Prostate gland (tissue), 2 donors: ENCODE data around the gene EDEM3.

Source experiments
- POLR2A ChIP-seq: fragments of 450-650 bp; IDR thresholded peaks from one replicate; pipeline ENCODE4 v1.6.1; 2016; ENCODE audit warnings: antibody characterized with exemption, mild to moderate bottlenecking
- POLR2AphosphoS5 ChIP-seq: sonication (generic); formaldehyde crosslinking; IDR thresholded peaks from one replicate; pipeline ENCODE4 v1.6.1; 2017; ENCODE audit warnings: antibody characterized with exemption
- TF ChIP-seq, protein P1 (sequence below), 4 experiments: fragments of 200-600 bp in 2 of 4; fragments of 450-650 bp in 2 of 4; sonication (generic) in 2 of 4; IDR thresholded peaks; 1 replicate in 3 of 4; 2 replicates in 1 of 4; pipeline ENCODE4 v1.5.1; 2016 to 2019; ENCODE audit warnings: antibody characterized with exemption in 4 of 4, mild to moderate bottlenecking in 2 of 4, moderate library complexity in 2 of 4

DNA sequence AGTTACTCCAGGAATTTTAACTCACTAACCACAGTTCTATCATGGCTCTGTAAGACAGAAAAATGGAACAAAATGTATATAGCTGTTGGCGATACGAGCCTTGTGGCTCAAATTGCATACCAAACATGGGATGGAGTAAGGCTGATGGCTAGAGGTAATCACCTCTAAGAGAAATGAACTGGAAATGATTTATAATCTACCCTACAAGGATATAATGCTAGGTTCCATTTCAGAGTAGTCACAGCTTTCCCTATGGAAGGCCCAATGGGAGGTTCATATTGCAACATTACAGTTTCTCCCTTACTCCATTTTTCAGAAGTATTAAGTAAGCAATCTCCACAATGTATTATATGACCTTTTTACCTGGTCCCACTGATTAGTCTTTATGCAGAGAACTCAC is 61.6 kb downstream of the EDEM3 start:
- TF ChIP-seq, protein P1, sequence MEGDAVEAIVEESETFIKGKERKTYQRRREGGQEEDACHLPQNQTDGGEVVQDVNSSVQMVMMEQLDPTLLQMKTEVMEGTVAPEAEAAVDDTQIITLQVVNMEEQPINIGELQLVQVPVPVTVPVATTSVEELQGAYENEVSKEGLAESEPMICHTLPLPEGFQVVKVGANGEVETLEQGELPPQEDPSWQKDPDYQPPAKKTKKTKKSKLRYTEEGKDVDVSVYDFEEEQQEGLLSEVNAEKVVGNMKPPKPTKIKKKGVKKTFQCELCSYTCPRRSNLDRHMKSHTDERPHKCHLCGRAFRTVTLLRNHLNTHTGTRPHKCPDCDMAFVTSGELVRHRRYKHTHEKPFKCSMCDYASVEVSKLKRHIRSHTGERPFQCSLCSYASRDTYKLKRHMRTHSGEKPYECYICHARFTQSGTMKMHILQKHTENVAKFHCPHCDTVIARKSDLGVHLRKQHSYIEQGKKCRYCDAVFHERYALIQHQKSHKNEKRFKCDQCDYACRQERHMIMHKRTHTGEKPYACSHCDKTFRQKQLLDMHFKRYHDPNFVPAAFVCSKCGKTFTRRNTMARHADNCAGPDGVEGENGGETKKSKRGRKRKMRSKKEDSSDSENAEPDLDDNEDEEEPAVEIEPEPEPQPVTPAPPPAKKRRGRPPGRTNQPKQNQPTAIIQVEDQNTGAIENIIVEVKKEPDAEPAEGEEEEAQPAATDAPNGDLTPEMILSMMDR (IDR thresholded peaks at IDR 0.05), result no peak
- TF ChIP-seq POLR2AphosphoS5, result no peak
- TF ChIP-seq POLR2A, result no peak
